Measurements from ENCODE around the gene CPM. TPM values are rescaled to one million over a fixed set of nuclear protein-coding genes. Genes with fewer than 3 reads are reported as not detected.

The CPM gene
- total RNA-seq (2014; rRNA removed; shearing (Covaris generic)) = not detected in 2 replicates
- polyA plus RNA-seq (2015; cell fraction: cytosol; rRNA removed) = 0.15 TPM in 1 of 2 replicates, not detected in the other
- not detected in 2 replicates for polyA plus RNA-seq (2015; cell fraction: nucleus; rRNA removed)

GRCh38 chr12:68932961-68933893, at the start of gene CPM:
Gene CPM, minus strand, starts transcription at chr12:68933171. Its CDS starts 334 bp downstream, at chr12:68932837.
- DNase-seq (ENCODE audit: low read depth) = no peak

GRCh38 chr12:68981516-68981915, 48.5 kb upstream of the CPM start:
- peak; percentile 78 for DNase-seq (ENCODE audit: low read depth)

- no peak for DNase-seq (ENCODE audit: low read depth)
Measured at GRCh38 chr12:68980476-68981212, 47.7 kb upstream of the CPM start.

- no peak for DNase-seq (ENCODE audit: low read depth)
Measured at GRCh38 chr12:68978678-68979077, 45.7 kb upstream of the CPM start.

- no peak for DNase-seq (ENCODE audit: low read depth)
Measured at GRCh38 chr12:68977909-68978610, 45.1 kb upstream of the CPM start.

- DNase-seq (ENCODE audit: low read depth) = no peak
Measured at GRCh38 chr12:68977335-68977734, 44.4 kb upstream of the CPM start.

- DNase-seq (ENCODE audit: low read depth) = no peak
Measured at GRCh38 chr12:68976395-68976841, 43.4 kb upstream of the CPM start.

GRCh38 chr12:68975811-68976210, 42.8 kb upstream of the CPM start:
- peak; percentile 20 for DNase-seq (ENCODE audit: low read depth)

GRCh38 chr12:68972595-68972994, 39.6 kb upstream of the CPM start:
- no peak for DNase-seq (ENCODE audit: low read depth)

- DNase-seq (ENCODE audit: low read depth) = peak; percentile 77
Measured at GRCh38 chr12:68971404-68971803, 38.4 kb upstream of the CPM start.

- DNase-seq (ENCODE audit: low read depth) = no peak
Measured at GRCh38 chr12:68970951-68971350, 38.0 kb upstream of the CPM start.

GRCh38 chr12:68970306-68970705, 37.3 kb upstream of the CPM start:
- no peak for DNase-seq (ENCODE audit: low read depth)

- no peak for DNase-seq (ENCODE audit: low read depth)
Measured at GRCh38 chr12:68967046-68967445, 34.1 kb upstream of the CPM start.

- no peak for DNase-seq (ENCODE audit: low read depth)
Measured at GRCh38 chr12:68963856-68964745, 31.1 kb upstream of the CPM start.

- no peak for DNase-seq (ENCODE audit: low read depth)
Measured at GRCh38 chr12:68962877-68963855, 30.2 kb upstream of the CPM start.

GRCh38 chr12:68959891-68960464, 27.0 kb upstream of the CPM start:
- no peak for DNase-seq (ENCODE audit: low read depth)

GRCh38 chr12:68959143-68959858, 26.3 kb upstream of the CPM start:
- DNase-seq (ENCODE audit: low read depth) = no peak

GRCh38 chr12:68958322-68958721, 25.4 kb upstream of the CPM start:
- DNase-seq (ENCODE audit: low read depth) = no peak
